Skeletal muscle cell (primary cell): ENCODE measurements around the gene SSB.
"Not testable (repeated sequence)": the region's sequence is repeated elsewhere in the genome, so short reads cannot be mapped to it uniquely, and the experiment has no call there.

Source experiments
- DNase-seq: peaks from one replicate; pipeline ENCODE4 v3.0.0-alpha.2; 2010; ENCODE audit warnings: low read depth
- H3K4me3 ChIP-seq: 2 replicates; pipeline ENCODE4 v1.5.1; 2011; ENCODE audit warnings: low read depth, mild to moderate bottlenecking, control low read depth, low read length, moderate library complexity

SSB gene

GRCh38 chr2:169778446-169778845 lies 20.2 kb upstream of the SSB start:
- DNase-seq: no peak
- H3K4me3 ChIP-seq: no peak overlapping the region

- H3K4me3 ChIP-seq: no peak overlapping the region
- no peak for DNase-seq
Measured at GRCh38 chr2:169781249-169782013, 17.2 kb upstream of the SSB start.

DNA sequence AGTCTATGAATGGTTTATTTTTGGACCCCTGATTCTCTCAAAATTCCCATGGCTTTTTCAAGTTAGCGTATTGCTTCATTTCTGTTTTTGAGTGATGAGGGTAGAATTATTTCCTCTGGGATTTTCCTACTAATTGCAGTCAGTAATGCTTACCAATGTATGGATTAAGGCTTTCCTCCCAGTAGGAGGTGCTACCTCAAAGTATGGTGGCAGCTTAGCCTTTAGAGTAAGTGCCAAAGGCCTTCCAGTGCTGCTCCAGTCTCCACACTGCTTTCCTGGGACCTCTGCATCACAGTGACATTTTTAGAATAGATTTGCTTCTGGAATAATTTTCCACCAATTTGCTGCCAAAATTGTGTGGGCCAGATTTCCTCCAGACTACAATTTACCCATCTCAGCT lies 16.2 kb upstream of the SSB start:
- H3K4me3 ChIP-seq: no peak overlapping the region
- DNase-seq: no peak

- H3K4me3 ChIP-seq: no peak overlapping the region
- no peak for DNase-seq
Measured at GRCh38 chr2:169790581-169790980, 8.1 kb upstream of the SSB start.

DNA sequence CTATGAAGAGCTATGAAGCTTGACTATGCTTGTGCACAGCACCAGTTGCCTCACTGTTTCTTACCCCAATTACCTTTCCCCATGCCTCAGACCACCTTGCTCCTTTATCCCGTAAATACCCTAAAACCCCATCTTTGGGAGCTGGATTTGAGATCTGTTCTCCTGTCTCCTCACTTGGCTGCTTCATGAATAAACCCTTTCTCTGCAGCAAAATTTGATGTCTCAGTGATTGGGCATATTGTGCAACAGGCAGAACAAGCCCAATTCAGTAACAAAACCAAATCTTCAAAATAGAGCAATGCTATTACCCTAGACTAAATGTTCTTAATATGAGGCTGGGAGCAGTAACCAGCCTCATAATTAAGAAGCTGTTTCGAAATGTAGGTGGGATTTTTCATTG lies 3.5 kb upstream of the SSB start:
- DNase-seq: no peak
- no peak overlapping the region for H3K4me3 ChIP-seq

DNA sequence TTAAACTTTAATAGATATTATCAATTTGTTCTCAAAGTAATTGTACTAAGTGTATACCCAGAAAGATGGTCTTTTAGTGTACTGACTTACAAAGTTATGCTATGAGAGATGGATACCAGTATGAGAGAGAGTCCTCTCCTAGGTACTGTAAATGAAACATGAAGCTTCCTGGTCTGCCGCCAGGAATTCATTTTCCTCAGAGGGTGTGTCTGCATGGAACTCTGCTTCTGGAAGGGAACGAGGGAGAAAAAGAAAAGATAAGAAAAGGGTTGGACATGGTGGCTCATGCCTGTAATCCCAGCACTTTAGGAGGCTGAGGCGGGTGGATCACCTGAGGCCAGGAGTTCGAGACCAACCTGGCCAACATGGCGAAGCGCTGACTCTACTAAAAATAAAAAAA lies 2.2 kb upstream of the SSB start:
- no peak for DNase-seq
- no peak overlapping the region for H3K4me3 ChIP-seq

DNA sequence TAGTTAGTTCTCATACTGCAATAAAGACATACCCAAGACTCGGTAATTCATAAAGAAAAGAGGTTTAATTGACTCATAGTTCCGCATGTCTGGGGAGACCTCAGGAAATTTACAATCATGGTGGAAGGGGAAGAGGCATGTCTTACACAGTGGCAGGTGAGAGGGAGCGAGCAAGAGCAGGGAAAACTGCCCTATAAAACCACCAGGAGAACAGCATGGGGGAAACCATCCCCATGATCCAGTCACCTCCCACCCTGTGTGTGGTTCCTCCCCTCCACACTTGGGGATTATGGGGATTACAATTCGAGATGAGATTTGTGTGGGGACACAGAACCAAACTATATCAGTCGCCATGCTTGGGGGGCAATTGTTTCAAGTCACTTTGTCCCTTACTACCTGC lies 1.1 kb upstream of the SSB start:
- H3K4me3 ChIP-seq: no peak overlapping the region
- no peak for DNase-seq

- no peak for DNase-seq
- H3K4me3 ChIP-seq: peak overlapping the region; percentile 80
Measured at GRCh38 chr2:169798397-169798717, 314 bp upstream of the SSB start.

GRCh38 chr2:169803480-169803879 lies 4.8 kb downstream of the SSB start:
- no peak for DNase-seq
- H3K4me3 ChIP-seq: no peak overlapping the region

DNA sequence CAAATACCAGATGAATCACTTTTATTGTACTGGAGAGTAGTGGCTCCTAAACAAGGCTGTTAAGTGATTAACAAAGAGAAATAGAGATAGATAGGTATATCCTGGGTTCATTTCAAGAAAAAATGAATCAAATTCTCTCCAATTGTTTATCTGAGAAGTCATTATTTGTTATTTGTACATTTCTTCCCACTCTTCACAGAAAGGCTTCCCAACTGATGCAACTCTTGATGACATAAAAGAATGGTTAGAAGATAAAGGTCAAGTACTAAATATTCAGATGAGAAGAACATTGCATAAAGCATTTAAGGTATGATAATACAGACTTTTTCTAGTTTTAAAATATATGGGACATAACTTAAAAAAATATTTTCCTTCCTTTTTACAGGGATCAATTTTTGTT lies 7.9 kb downstream of the SSB start:
- no peak overlapping the region for H3K4me3 ChIP-seq
- no peak for DNase-seq

GRCh38 chr2:169808221-169808620 lies 9.6 kb downstream of the SSB start:
- H3K4me3 ChIP-seq: no peak overlapping the region
- DNase-seq: no peak

DNA sequence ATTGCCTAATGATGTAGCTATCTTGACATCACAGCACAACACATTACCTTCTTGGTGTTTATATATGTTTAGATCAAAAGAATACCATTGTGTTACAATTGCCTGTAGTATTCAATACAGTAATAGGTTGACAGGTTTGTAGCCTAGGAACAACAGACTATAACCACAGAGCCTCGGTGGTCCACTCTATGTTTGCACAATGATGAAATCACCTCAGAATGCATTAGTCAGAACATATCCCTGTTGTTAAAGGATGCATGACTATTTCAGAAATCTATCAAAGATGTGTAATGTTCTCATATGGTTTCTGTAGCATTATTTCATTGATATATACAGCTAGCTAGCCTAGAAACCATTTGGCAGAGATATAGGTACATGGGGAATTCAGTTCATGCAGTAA lies 17.2 kb downstream of the SSB start:
- peak; percentile 76 for DNase-seq
- no peak overlapping the region for H3K4me3 ChIP-seq

DNA sequence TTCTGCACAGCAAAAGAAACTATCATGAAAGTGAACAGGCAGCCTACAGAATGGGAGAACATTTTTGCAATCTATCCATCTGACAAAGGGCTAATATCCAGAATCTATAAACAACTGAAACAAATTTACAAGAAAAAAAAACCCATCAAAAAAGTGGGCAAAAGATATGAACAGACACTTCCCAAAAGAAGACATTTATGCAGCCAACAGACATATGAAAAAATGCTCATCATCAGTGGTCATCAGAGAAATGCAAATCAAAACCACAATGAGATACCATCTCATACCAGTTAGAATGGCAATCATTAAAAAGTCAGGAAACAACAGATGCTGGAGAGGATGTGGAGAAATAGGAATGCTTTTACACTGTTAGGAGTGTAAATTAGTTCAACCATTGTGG lies 18.3 kb downstream of the SSB start:
- H3K4me3 ChIP-seq, DNase-seq: not testable (repeated sequence)

DNA sequence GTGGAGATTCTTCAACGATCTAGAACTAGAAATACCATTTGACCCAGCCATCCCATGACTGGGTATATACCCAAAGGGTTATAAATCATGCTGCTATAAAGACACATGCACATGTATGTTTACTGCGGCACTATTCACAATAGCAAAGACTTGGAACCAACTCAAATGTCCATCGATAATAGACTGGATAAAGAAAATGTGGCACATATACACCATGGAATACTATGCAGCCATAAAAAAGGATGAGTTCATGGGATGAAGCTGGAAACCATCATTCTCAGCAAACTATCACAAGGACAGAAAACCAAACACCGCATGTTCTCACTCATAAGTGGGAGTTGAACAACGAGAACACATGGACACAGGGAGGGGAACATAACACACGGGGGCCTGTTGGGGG lies 18.7 kb downstream of the SSB start:
- H3K4me3 ChIP-seq, DNase-seq: not testable (repeated sequence)

- H3K4me3 ChIP-seq: no peak overlapping the region
- no peak for DNase-seq
Measured at GRCh38 chr2:169818241-169818640, 19.6 kb downstream of the SSB start.

GRCh38 chr2:169819106-169819505 lies 20.4 kb downstream of the SSB start:
- no peak overlapping the region for H3K4me3 ChIP-seq
- peak; percentile 39 for DNase-seq

DNA sequence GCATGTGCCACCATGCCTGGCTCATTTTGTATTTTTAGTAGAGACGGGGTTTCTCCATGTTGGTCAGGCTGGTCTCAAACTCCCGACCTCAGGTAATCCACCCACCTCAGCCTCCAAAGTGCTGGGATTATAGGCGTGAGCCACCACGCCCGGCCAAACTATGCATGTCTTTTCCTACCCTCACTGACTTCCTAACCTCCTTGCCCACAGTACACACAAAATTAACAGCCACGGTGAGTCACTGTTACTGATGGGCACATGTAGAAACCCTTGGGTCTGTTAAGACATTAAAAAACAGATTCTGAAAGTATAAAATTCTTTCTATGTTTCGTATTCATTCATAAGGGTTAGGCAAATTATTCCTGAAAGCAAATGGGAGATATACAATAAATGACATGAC lies 21.4 kb downstream of the SSB start:
- DNase-seq, H3K4me3 ChIP-seq: not testable (repeated sequence)

GRCh38 chr2:169822036-169822435 lies 23.4 kb downstream of the SSB start:
- DNase-seq: no peak
- no peak overlapping the region for H3K4me3 ChIP-seq

- no peak overlapping the region for H3K4me3 ChIP-seq
- DNase-seq: no peak
Measured at GRCh38 chr2:169822785-169823392, 24.2 kb downstream of the SSB start.

DNA sequence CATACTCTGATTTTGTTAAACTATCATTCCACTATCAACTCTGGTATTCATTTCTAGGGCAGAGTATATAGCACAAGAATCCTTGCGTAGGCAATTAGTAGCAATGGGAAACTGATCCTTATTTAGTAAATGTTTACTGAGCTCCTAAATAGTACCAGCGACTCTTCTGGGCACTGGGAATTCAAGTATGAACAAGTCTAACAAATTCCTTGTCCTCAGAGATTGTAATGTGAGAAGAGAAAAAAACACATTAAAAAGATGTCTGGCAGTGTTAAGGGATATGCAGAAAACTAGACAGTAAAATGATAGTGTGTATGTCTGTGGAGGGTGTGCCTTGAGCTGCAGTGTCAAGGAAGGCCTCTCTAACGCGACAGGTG lies 25.3 kb downstream of the SSB start:
- DNase-seq: no peak
- H3K4me3 ChIP-seq: peak overlapping the region; percentile 74
